CD14-positive monocyte (primary cell): ENCODE data around the gene MYL6B. TPM values are rescaled to one million over a fixed set of nuclear protein-coding genes. Genes with fewer than 3 reads are reported as not detected.

Source experiments
- DNase-seq, 3 donors: peaks; one replicate each; pipeline ENCODE4 v3.0.0-alpha.2; 2011 to 2022
- H2AFZ ChIP-seq: 2 replicates; pipeline ENCODE4 v1.6.0; 2012; ENCODE audit warnings: mild to moderate bottlenecking, low read depth, low read length, inconsistent platforms; ENCODE audit not compliant: insufficient read depth, poor library complexity, severe bottlenecking
- H3K27ac ChIP-seq, 2 donors: 1 replicate in 1 of 2; 2 replicates in 1 of 2; pipeline ENCODE4 v1.5.1; 2012 to 2013; ENCODE audit warnings: low read length in 2 of 2, control low read depth in 1 of 2, inconsistent platforms in 1 of 2, low read depth in 1 of 2, mild to moderate bottlenecking in 1 of 2
- H3K27me3 ChIP-seq, 2 donors: one replicate each; pipeline versions ENCODE4 v1.6.0 to v1.6.1; 2011 to 2013; ENCODE audit warnings: low read length in 2 of 2; ENCODE audit not compliant: control insufficient read depth in 2 of 2, insufficient read depth in 2 of 2
- H3K36me3 ChIP-seq, 2 donors: replicated peaks in 1 of 2; 1 replicate in 1 of 2; 2 replicates in 1 of 2; pipeline versions ENCODE4 v1.5.1 to v1.6.1; 2012 to 2013; ENCODE audit warnings: low read length in 2 of 2, control low read depth in 1 of 2, inconsistent platforms in 1 of 2, mild to moderate bottlenecking in 1 of 2; ENCODE audit not compliant: insufficient read depth in 2 of 2, control insufficient read depth in 1 of 2
- H3K4me1 ChIP-seq, 2 donors: 1 replicate in 1 of 2; 2 replicates in 1 of 2; pipeline versions ENCODE4 v1.5.1 to v1.6.1; 2012 to 2013; ENCODE audit warnings: low read length in 2 of 2, control low read depth in 1 of 2, inconsistent platforms in 1 of 2, mild to moderate bottlenecking in 1 of 2, moderate library complexity in 1 of 2; ENCODE audit not compliant: insufficient read depth in 2 of 2, control insufficient read depth in 1 of 2
- H3K4me2 ChIP-seq: replicated peaks from 2 replicates; pipeline ENCODE3; 2012; ENCODE audit warnings: low read length, moderate library complexity, mild to moderate bottlenecking; ENCODE audit not compliant: poor library complexity, severe bottlenecking; ENCODE audit errors: extremely low read depth
- H3K4me3 ChIP-seq, 3 experiments: fragments of 200-600 bp in 1 of 3; sonication (generic) in 1 of 3; replicated peaks in 1 of 3; 1 replicate in 2 of 3; 2 replicates in 1 of 3; pipeline ENCODE4 v1.5.1; 2011 to 2013; ENCODE audit warnings: low read length in 3 of 3, mild to moderate bottlenecking in 3 of 3, control low read depth in 2 of 3, low read depth in 2 of 3, inconsistent platforms in 1 of 3, moderate library complexity in 1 of 3
- H3K79me2 ChIP-seq: 2 replicates; pipeline ENCODE4 v1.6.0; 2012; ENCODE audit warnings: mild to moderate bottlenecking, control low read depth, inconsistent platforms, low read length, moderate library complexity; ENCODE audit not compliant: insufficient read depth
- H3K9ac ChIP-seq: 2 replicates; pipeline ENCODE4 v1.6.0; 2017; ENCODE audit warnings: low read length, mild to moderate bottlenecking; ENCODE audit not compliant: insufficient read depth, poor library complexity, severe bottlenecking
- H3K9me3 ChIP-seq, 2 donors: replicated peaks in 1 of 2; 1 replicate in 1 of 2; 2 replicates in 1 of 2; pipeline versions ENCODE4 v1.5.1 to v1.6.1; 2012 to 2013; ENCODE audit warnings: low read length in 2 of 2, control low read depth in 1 of 2; ENCODE audit not compliant: control insufficient read depth in 1 of 2, insufficient read depth in 1 of 2
- H4K20me1 ChIP-seq: 2 replicates; pipeline ENCODE4 v1.6.0; 2012; ENCODE audit warnings: mild to moderate bottlenecking, low read length, control low read depth, moderate library complexity; ENCODE audit not compliant: insufficient read depth
- H3K27ac Mint-ChIP-seq, 7 donors: one replicate each; pipeline ENCODE4 v1.8.0; 2020; ENCODE audit warnings: mild to moderate bottlenecking in 7 of 7, mixed read lengths in 7 of 7, moderate library complexity in 6 of 7, inconsistent platforms in 2 of 7
- H3K27me3 Mint-ChIP-seq, 3 donors: one replicate each; pipeline ENCODE4 v1.8.0; 2021 to 2022; ENCODE audit warnings: low read depth in 3 of 3, mild to moderate bottlenecking in 3 of 3, mixed read lengths in 3 of 3, moderate library complexity in 3 of 3, inconsistent platforms in 1 of 3
- H3K36me3 Mint-ChIP-seq, 2 donors: one replicate each; pipeline ENCODE4 v1.8.0; 2020; ENCODE audit warnings: mixed read lengths in 2 of 2, inconsistent platforms in 1 of 2, mild to moderate bottlenecking in 1 of 2
- H3K4me1 Mint-ChIP-seq: one replicate; pipeline ENCODE4 v1.8.0; 2020; ENCODE audit warnings: mild to moderate bottlenecking, mixed read lengths
- H3K4me3 Mint-ChIP-seq, 2 donors: one replicate each; pipeline ENCODE4 v1.8.0; 2020; ENCODE audit warnings: mild to moderate bottlenecking in 2 of 2, mixed read lengths in 2 of 2, moderate library complexity in 1 of 2
- H3K9me3 Mint-ChIP-seq, 7 donors: one replicate each; pipeline ENCODE4 v1.8.0; 2020 to 2022; ENCODE audit warnings: mixed read lengths in 7 of 7, mild to moderate bottlenecking in 6 of 7, moderate library complexity in 6 of 7, inconsistent platforms in 2 of 7
- CTCF ChIP-seq: fragments of 200-600 bp; IDR thresholded peaks from one replicate; pipeline ENCODE4 v1.8.0; 2022; ENCODE audit warnings: antibody characterized with exemption, mild to moderate bottlenecking
- WGBS: methylation state at CpG from one replicate; pipeline ENCODE4 v1.1.5; 2013; ENCODE audit warnings: missing lambda C conversion rate; ENCODE audit not compliant: insufficient coverage; 5-methylcytosine and 5-hydroxymethylcytosine counted together
- intact Hi-C, 2 donors: fragments of 100-400 bp; cut with micrococcal nuclease; formaldehyde crosslinking; loops; one replicate each; pipeline versions ENCODE4 v1.15.0 to v1.15.1; 2023
- polyA plus RNA-seq, 3 donors: library from polyadenylated mRNA; depleted of rRNA in 1 of 3; unstranded in 2 of 3; stranded (reverse) in 1 of 3; fragments of 300-500 nt in 2 of 3; fragments of >200 nt in 1 of 3; fragmentation: Illumina TruSeq in 2 of 3; gene quantifications; 1 replicate in 2 of 3; 2 replicates in 1 of 3; pipeline ENCODE4 v1.2.3, GENCODE V29; 2012 to 2021

The MYL6B gene
- polyA plus RNA-seq, 3 donors: 2.7 to 4.3 (median 4.1) TPM

- Histone ChIP-seq H3K9me3 (no peaks in the 10 kb centered on the region), H3K4me2 (peak overlapping the region; percentile 96), H3K36me3 (peaks cover 23 to 39% of the 10 kb centered on the region in 2 donors), H3K79me2 (peaks cover 53% of the 10 kb centered on the region), H3K9ac (no peak overlapping the region), H3K4me3 (peak overlapping the region in 1 of 3 experiments; percentile 83), H3K27ac (peak overlapping the region in 1 of 2 donors; percentile 72), H2AFZ (no peak overlapping the region), H4K20me1 (peaks cover 9% of the 10 kb centered on the region), H3K4me1 (peaks cover 41 to 47% of the 10 kb centered on the region in 2 donors), H3K27me3 (no peaks in the 10 kb centered on the region)
- no peak for DNase-seq
- TF ChIP-seq CTCF: no peak
- Mint-ChIP-seq H3K36me3 (peaks cover 27 to 35% of the 10 kb centered on the region in 2 donors), H3K27ac (peak overlapping the region in 3 of 7 donors; percentile 8 to 88 (median 60)), H3K4me3 (no peak overlapping the region), H3K4me1 (peaks cover 48% of the 10 kb centered on the region), H3K27me3 (no peaks in the 10 kb centered on the region), H3K9me3 (no peaks in the 10 kb centered on the region)
- intact Hi-C loops: loop anchor here (5.0 kb wide), 2 partner anchors 35 to 65 kb away; partner anchors contain the start of genes NABP2 (in 1 of the 2) and RNF41 (in 1 of the 2)
- WGBS: no CpG with 5 or more reads among the region's 2 CpGs
These were observed 34.6 kb downstream of the MYL6B start for GRCh38 chr12:56186957-56187356.

GRCh38 chr12:56188131-56188777 is 35.9 kb downstream of the MYL6B start:
- H3K36me3 Mint-ChIP-seq: peaks cover 27 to 35% of the 10 kb centered on the region in 2 donors
- H3K27ac Mint-ChIP-seq: peak overlapping the region; percentile 70 to 91 (median 86)
- DNase-seq: no peak
- H3K4me3 ChIP-seq: peak overlapping the region; percentile 63 to 88 (median 83)
- H3K4me1 Mint-ChIP-seq: peaks cover 41% of the 10 kb centered on the region
- H3K27me3 ChIP-seq: no peaks in the 10 kb centered on the region
- H4K20me1 ChIP-seq: peaks cover 9% of the 10 kb centered on the region
- no peaks in the 10 kb centered on the region for H3K27me3 Mint-ChIP-seq
- peak overlapping the region; percentile 92 for H2AFZ ChIP-seq
- H3K36me3 ChIP-seq: peaks cover 23 to 37% of the 10 kb centered on the region in 2 donors
- H3K4me3 Mint-ChIP-seq: peak overlapping the region; percentile 80 to 94
- H3K27ac ChIP-seq: peak overlapping the region; percentile 52 to 72
- no peak for TF ChIP-seq CTCF
- peak overlapping the region; percentile 73 for H3K9ac ChIP-seq
- 29% methylated on average over 3 of the region's 10 CpGs for WGBS
- H3K79me2 ChIP-seq: peaks cover 52% of the 10 kb centered on the region
- intact Hi-C loops: loop anchor here (2.0 to 5.0 kb wide), 5 partner anchors 29 to 69 kb away; partner anchors contain the start of genes MYL6 (in 1 of the 2), NABP2 (in 1 of the 2), RNF41 (in 1 of the 2) and ZC3H10 (in 1 of the 2)
- H3K9me3 ChIP-seq: no peaks in the 10 kb centered on the region
- H3K4me2 ChIP-seq: peak overlapping the region; percentile 96
- no peaks in the 10 kb centered on the region for H3K9me3 Mint-ChIP-seq
- H3K4me1 ChIP-seq: peaks cover 34 to 37% of the 10 kb centered on the region in 2 donors
